Naive B cell (primary cell): Measurements from ENCODE around the gene HARS1. TPM values are rescaled to one million over a fixed set of nuclear protein-coding genes. Genes with fewer than 3 reads are reported as not detected.
"Not testable (repeated sequence)": the region's sequence is repeated elsewhere in the genome, so short reads cannot be mapped to it uniquely, and the experiment has no call there.

Source experiments
- ATAC-seq, 2 donors: fragments of 150-1000 bp; cut with Tn5 transposase; 2 replicates each; pipeline ENCODE4 v1.10.0; 2021; ENCODE audit warnings: low read depth in 2 of 2, mild to moderate bottlenecking in 2 of 2, moderate library complexity in 2 of 2
- DNase-seq: peaks from one replicate; pipeline ENCODE4 v3.0.0; 2022
- H3K27ac Mint-ChIP-seq, 6 donors: one replicate each; pipeline ENCODE4 v1.8.0; 2020 to 2022; ENCODE audit warnings: mild to moderate bottlenecking in 6 of 6, mixed read lengths in 6 of 6, moderate library complexity in 5 of 6, inconsistent platforms in 2 of 6
- H3K27me3 Mint-ChIP-seq, 3 donors: one replicate each; pipeline ENCODE4 v1.8.0; 2021 to 2022; ENCODE audit warnings: mixed read lengths in 3 of 3, mild to moderate bottlenecking in 1 of 3
- H3K36me3 Mint-ChIP-seq, 2 donors: one replicate each; pipeline ENCODE4 v1.8.0; 2020 to 2022; ENCODE audit warnings: mixed read lengths in 2 of 2, inconsistent platforms in 1 of 2, mild to moderate bottlenecking in 1 of 2
- H3K4me1 Mint-ChIP-seq, 3 donors: one replicate each; pipeline ENCODE4 v1.8.0; 2020 to 2022; ENCODE audit warnings: mixed read lengths in 3 of 3, inconsistent platforms in 1 of 3, mild to moderate bottlenecking in 1 of 3, moderate library complexity in 1 of 3
- H3K4me3 Mint-ChIP-seq, 8 donors: one replicate each; pipeline ENCODE4 v1.8.0; 2020 to 2022; ENCODE audit warnings: mild to moderate bottlenecking in 8 of 8, mixed read lengths in 8 of 8, moderate library complexity in 8 of 8, inconsistent platforms in 2 of 8
- H3K9me3 Mint-ChIP-seq, 7 donors: one replicate each; pipeline ENCODE4 v1.8.0; 2020 to 2022; ENCODE audit warnings: mixed read lengths in 7 of 7, mild to moderate bottlenecking in 5 of 7, inconsistent platforms in 2 of 7, moderate library complexity in 1 of 7
- polyA plus RNA-seq, 6 donors: library from polyadenylated mRNA; unstranded; fragments of 300-500 nt; fragmentation: Illumina TruSeq; gene quantifications; one replicate each; pipeline ENCODE4 v1.2.3, GENCODE V29; 2021; ENCODE audit warnings: low read depth in 6 of 6

The HARS1 gene
- polyA plus RNA-seq, 6 donors from 2014 or later, result 37.6 to 73.5 (median 40.3) TPM

DNA sequence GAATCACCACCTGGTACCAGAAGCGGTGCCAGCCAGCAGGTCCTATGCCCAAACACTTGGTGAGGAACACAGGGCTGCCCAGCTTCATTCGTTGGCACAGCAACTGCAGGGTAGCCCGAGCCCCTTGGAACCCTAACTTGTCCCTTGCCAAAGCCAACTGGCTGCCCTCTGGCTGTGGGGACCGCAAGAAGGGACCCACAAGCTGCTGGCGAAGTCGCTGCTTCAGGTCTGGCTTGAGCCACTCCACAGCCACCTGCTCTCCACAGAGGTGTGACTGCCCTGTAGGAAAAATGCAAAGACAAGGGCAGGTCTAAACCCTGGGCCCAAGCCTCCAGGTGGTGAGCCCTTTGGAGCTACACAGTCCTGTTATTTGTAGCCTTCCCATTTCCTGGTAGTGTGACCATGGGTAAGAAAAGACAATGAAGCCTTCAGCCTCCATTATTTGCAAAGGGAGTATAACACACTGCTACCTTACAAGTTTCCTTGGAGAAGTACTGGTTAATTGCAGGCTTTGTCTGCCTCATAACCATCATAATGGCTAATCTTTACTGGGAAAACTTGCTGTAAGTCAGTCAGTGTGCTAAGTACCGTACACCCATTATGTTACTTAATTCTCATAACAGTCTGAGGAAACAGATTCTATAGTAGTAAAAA lies 19.6 kb downstream of the HARS1 start:
- no peak for DNase-seq
- peaks cover 15 to 25% (median 16%) of the 10 kb centered on the region in 3 donors for H3K4me1 Mint-ChIP-seq
- peaks cover 10 to 24% of the 10 kb centered on the region in 2 donors for H3K36me3 Mint-ChIP-seq
- no peak for ATAC-seq
- no peak overlapping the region for H3K27ac Mint-ChIP-seq
- no peaks in the 10 kb centered on the region for H3K9me3 Mint-ChIP-seq
- no peaks in the 10 kb centered on the region for H3K27me3 Mint-ChIP-seq
- H3K4me3 Mint-ChIP-seq, result no peak overlapping the region

DNA sequence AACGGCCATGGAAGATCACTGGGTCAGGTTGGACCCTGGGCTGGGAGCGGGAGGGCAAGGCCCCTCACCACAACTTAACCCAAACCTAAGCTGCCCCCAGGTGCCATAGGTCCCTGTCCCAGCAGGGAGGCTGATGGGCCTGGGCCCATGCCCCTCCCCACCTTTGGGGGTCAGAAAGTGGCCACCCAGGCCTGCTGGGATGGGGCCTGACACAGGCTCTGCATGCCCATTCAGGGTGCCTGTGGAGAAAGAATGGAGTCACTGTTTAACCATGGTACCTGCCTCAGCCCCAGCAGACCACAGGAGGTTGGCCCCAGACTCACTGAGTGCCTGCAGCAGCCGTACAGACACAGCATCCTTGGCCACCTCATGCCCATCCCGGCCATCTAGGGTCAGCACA lies 20.1 kb downstream of the HARS1 start:
- not testable (repeated sequence) for DNase-seq, H3K27ac Mint-ChIP-seq, H3K4me3 Mint-ChIP-seq, H3K9me3 Mint-ChIP-seq, H3K27me3 Mint-ChIP-seq, ATAC-seq
- H3K36me3 Mint-ChIP-seq, result peaks cover 10 to 24% of the 10 kb centered on the region in 2 donors
- peaks cover 19 to 31% (median 22%) of the 10 kb centered on the region in 3 donors for H3K4me1 Mint-ChIP-seq

DNA sequence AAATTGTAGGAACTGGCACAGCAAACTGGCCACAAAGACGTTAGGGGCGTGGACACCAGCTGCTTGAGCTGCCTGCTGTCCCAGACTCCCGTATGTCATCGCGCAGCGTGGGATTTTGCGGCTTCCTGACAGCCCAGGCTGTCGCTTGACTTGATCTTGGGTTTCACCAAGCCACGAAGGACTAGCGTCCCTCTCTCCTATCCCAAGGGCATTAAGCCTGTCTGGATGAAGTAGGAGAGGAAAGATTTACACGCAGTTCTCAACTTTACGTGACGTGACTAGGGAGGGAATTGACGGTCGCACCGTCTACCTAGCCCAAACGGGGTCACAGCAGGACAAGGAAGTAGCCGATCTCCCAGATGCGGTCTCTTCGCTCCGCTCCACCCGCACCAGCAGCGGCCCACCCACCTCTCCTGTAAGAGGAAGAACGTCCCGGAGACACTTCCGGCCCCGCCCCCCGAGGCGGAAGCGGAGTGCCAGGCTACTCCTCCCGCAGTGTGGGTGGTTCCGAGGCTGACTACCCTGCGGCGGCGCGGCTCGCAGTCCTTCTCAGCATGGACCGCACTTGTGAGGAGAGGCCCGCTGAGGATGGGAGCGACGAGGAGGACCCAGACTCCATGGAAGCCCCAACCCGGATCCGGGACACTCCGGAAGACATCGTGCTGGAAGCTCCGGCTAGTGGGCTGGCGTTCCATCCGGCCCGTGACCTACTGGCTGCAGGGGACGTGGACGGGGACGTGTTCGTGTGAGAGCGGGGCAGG lies 26.6 kb downstream of the HARS1 start, which contains the start of gene WDR55:
WDR55 (plus strand) TSS at position 546 of the 761 bp plus-strand sequence; CDS start at position 555, 9 bp downstream.
- DNase-seq, result peak; percentile 93
- Mint-ChIP-seq H3K27me3 (no peaks in the 10 kb centered on the region), H3K36me3 (peaks cover 12 to 43% of the 10 kb centered on the region in 2 donors), H3K4me1 (peaks cover 27 to 49% (median 32%) of the 10 kb centered on the region in 3 donors), H3K4me3 (peak within 1 kb of the TSS; percentile 90 to 100 (median 98)), H3K27ac (peak within 1 kb of the TSS; percentile 93 to 98 (median 98)), H3K9me3 (no peaks in the 10 kb centered on the region)
- peak; percentile 94 to 96 for ATAC-seq

DNA sequence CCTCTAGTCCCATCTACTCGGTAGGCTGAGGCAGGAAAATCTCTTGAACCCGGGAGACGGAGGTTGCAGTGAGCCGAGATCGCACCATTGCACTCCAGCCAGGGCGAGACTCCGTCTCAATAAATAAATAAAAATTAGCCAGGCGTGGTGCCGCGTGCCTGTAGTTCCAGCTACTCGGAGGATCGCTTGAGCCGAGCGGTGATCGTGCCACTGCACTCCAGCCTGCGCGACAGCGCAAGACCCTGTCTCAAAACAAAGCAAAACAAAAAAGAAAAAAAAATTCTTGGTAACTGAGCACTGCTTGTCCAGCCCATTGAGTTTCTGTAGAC lies 27.2 kb downstream of the HARS1 start:
- Mint-ChIP-seq H3K9me3 (no peaks in the 10 kb centered on the region), H3K4me3 (peak overlapping the region; percentile 90 to 100 (median 98)), H3K36me3 (peaks cover 12 to 44% of the 10 kb centered on the region in 2 donors), H3K4me1 (peaks cover 28 to 47% (median 32%) of the 10 kb centered on the region in 3 donors), H3K27ac (peak overlapping the region; percentile 44 to 98 (median 98)), H3K27me3 (no peaks in the 10 kb centered on the region)
- DNase-seq (no peak), ATAC-seq (peak in 1 of 2 donors; percentile 14)

DNA sequence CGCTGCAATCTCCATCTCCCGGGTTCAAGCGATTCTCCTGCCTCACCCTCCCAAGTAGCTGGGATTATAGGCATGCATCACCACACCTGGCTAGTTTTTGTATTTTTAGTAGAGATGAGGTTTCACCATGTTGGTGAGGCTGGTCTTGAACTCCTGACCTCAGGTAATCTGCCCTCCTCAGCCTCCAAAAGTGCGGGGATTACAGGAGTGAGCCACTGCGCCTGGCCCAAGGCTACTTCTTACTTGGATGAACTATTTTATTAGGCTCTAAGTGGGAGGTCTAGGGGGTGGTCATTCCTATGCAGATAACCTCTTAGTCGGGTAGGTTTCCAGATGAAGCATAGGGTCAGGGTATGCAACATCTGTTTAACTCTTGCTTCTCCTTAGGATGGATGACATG lies 30.8 kb downstream of the HARS1 start:
- not testable (repeated sequence) for DNase-seq, ATAC-seq, H3K27me3 Mint-ChIP-seq, H3K9me3 Mint-ChIP-seq
- peaks cover 9 to 22% (median 12%) of the 10 kb centered on the region in 3 donors for H3K4me1 Mint-ChIP-seq
- H3K27ac Mint-ChIP-seq, result peak overlapping the region in 2 of 6 donors; percentile 43 to 72
- peaks cover 31 to 38% of the 10 kb centered on the region in 2 donors for H3K36me3 Mint-ChIP-seq
- H3K4me3 Mint-ChIP-seq, result peak overlapping the region in 1 of 8 donors; percentile 21

DNA sequence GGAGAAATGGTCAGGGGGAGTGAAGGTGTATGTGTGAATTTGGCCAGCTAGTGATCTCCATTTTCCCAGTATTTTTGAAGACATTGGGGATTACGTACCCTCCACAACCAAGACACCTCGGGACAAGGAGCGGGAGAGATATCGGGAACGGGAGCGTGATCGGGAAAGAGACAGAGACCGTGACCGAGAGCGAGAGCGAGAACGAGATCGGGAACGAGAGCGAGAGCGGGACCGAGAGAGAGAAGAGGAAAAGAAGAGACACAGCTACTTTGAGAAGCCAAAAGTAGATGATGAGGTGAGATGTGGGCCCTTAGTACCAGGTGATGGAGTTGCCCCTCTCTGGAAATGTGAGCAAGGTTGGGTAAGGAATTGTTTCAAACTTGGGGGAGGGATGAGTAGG lies 32.3 kb downstream of the HARS1 start:
- Mint-ChIP-seq H3K27me3 (no peaks in the 10 kb centered on the region), H3K4me1 (peaks cover 4 to 9% (median 9%) of the 10 kb centered on the region in 3 donors), H3K9me3 (no peaks in the 10 kb centered on the region), H3K27ac (peak overlapping the region in 3 of 6 donors; percentile 39 to 82 (median 58)), H3K4me3 (no peak overlapping the region), H3K36me3 (peaks cover 44 to 46% of the 10 kb centered on the region in 2 donors)
- ATAC-seq (no peak), DNase-seq (no peak)

DNA sequence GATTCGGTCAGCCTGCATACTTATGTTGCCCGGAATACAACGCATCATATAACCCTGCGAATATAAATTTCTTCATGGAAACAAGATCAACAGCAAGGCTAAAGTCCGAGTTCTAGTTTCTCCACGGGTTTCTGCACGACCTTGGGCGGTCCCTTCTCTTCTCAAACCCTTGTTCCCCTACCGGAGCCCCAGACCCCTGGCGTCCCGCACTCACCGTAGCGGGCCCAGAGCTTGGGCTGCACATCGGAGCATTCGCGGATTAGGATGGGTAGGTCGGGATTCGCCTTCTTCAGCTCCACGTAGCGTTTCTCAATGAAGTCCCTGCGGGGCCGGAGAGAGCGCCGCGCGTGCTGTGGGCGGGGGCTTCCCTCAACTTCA lies 44.1 kb downstream of the HARS1 start:
- peaks cover 27 to 59% (median 56%) of the 10 kb centered on the region in 3 donors for H3K4me1 Mint-ChIP-seq
- peak overlapping the region; percentile 66 to 100 (median 99) for H3K27ac Mint-ChIP-seq
- peaks cover 10 to 16% of the 10 kb centered on the region in 2 donors for H3K36me3 Mint-ChIP-seq

DNA sequence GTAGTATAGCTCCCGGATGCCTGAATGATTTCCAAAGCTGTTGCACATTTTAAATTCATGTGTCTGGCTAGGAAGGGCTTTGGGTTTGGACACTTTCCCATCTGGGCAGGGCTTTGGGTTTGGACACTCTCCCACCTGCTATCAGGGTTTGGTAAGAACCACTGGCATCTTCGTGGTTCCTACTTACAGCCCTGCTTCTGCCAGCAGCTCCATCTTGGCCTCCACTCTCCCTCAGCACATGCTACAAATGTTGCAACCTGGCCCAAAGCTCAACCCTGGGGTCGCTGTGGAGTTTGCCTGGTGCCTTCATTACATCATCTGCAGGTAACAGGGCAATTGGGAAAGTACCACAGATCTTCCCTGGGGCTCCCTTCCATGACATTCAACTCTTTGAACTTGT lies 48.5 kb downstream of the HARS1 start:
- Mint-ChIP-seq H3K9me3 (no peaks in the 10 kb centered on the region), H3K36me3 (peaks cover 2 to 8% of the 10 kb centered on the region in 2 donors), H3K4me3 (peak overlapping the region in 2 of 8 donors; percentile 57 to 87), H3K27ac (no peak overlapping the region), H3K4me1 (peaks cover 32 to 70% (median 68%) of the 10 kb centered on the region in 3 donors), H3K27me3 (no peaks in the 10 kb centered on the region)
- ATAC-seq (no peak), DNase-seq (no peak)

More for the DNA sequence above, 44.1 kb downstream of the HARS1 start:
- Mint-ChIP-seq H3K9me3 (no peaks in the 10 kb centered on the region), H3K27me3 (no peaks in the 10 kb centered on the region), H3K4me3 (peak overlapping the region; percentile 88 to 100 (median 99))
- ATAC-seq (no peak), DNase-seq (no peak)

DNA sequence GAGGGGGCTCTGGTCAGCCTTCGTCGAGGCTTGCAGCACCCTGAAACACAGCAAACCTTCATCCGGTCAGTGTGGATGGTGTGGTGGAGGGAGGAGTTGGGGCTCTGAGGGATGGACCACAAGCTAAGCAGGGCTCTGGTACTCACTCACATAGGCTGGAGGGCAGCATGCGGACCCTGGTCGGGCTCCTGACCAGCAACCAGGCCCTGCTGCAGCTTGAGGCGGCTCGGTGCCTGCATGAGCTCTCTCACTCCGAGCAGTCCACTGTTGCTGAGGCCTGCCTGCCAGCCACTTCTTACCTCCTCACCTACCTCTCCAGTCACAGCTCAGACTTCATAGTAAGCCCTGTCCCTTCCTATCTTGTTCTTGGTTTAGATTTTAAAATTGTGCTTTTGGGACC lies 49.5 kb downstream of the HARS1 start:
- H3K27me3 Mint-ChIP-seq, result no peaks in the 10 kb centered on the region
- peak overlapping the region in 2 of 8 donors; percentile 52 to 87 for H3K4me3 Mint-ChIP-seq
- peaks cover 0 to 8% of the 10 kb centered on the region in 2 donors for H3K36me3 Mint-ChIP-seq
- ATAC-seq (no peak), DNase-seq (no peak)
- H3K9me3 Mint-ChIP-seq, result no peaks in the 10 kb centered on the region
- peaks cover 28 to 62% (median 60%) of the 10 kb centered on the region in 3 donors for H3K4me1 Mint-ChIP-seq
- H3K27ac Mint-ChIP-seq, result no peak overlapping the region

DNA sequence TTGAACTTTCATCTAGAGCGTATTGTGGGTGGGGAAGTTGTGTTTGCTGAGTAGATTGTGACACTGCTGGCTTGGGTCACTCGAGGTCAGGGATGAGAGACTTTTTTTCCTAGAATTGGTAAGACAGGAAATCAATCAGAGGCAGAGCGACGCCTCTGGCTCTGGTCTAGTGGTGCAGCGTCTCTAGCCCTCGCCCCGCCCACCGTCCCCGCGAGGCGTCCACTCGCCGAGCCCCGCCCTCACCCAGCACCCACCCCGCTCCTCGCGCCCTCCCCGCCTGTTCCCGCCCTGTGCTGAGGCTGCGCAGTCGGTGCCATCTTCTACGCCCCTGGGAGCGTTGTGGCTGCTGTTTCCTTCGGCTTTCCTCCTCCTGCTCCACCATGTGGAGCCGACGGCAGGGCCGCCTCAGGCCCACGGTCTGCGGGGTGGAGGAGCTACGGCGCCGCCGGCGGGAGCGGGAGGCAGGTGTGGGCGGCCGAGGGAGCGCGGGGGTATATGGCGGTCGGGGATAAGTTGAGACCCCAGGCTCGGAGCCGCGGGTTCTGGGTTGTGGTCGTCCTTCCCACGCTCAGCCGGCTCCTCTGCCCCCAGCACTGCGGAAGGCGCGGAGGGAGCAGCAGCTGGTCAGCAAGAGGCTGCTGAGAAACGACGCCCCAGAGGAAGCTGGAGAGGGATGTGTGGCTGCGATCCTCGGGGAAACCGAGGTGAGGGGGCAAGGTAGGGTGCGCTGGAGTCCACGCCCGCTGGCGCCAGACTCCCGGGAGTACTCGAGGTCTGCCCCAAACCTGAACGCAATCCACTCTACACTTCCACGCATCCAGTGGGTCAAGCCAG lies 51.8 kb downstream of the HARS1 start, which contains the start of gene TMCO6:
TMCO6 (plus strand) TSS at position 304 of the 834 bp plus-strand sequence; CDS start at position 381, 77 bp downstream.
- ATAC-seq (peak; percentile 92 to 94), DNase-seq (peak; percentile 92)
- peak within 1 kb of the TSS; percentile 83 to 99 (median 98) for H3K27ac Mint-ChIP-seq
- peak within 1 kb of the TSS; percentile 87 to 98 (median 95) for H3K4me3 Mint-ChIP-seq
- H3K4me1 Mint-ChIP-seq, result peaks cover 23 to 47% (median 41%) of the 10 kb centered on the region in 3 donors
- peaks cover 0 to 8% of the 10 kb centered on the region in 2 donors for H3K36me3 Mint-ChIP-seq
- H3K9me3 Mint-ChIP-seq, result no peaks in the 10 kb centered on the region
- H3K27me3 Mint-ChIP-seq, result no peaks in the 10 kb centered on the region

DNA sequence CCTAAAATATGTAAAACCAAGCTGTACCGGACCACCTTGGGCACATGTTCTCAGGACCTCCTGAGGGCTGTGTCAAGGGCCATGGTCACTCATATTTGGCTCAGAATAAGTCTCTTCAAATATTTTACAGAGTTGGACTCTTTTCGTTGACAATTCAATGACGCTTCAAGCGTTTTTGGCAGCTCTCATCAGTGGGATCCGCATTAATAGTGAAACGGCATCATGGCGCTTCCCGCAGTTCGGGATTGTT lies 52.3 kb downstream of the HARS1 start:
- peak overlapping the region; percentile 83 to 99 (median 96) for H3K27ac Mint-ChIP-seq
- peaks cover 23 to 44% (median 41%) of the 10 kb centered on the region in 3 donors for H3K4me1 Mint-ChIP-seq
- not testable (repeated sequence) for H3K9me3 Mint-ChIP-seq, ATAC-seq, H3K27me3 Mint-ChIP-seq, DNase-seq, H3K36me3 Mint-ChIP-seq
- H3K4me3 Mint-ChIP-seq, result peak overlapping the region; percentile 87 to 98 (median 95)

DNA sequence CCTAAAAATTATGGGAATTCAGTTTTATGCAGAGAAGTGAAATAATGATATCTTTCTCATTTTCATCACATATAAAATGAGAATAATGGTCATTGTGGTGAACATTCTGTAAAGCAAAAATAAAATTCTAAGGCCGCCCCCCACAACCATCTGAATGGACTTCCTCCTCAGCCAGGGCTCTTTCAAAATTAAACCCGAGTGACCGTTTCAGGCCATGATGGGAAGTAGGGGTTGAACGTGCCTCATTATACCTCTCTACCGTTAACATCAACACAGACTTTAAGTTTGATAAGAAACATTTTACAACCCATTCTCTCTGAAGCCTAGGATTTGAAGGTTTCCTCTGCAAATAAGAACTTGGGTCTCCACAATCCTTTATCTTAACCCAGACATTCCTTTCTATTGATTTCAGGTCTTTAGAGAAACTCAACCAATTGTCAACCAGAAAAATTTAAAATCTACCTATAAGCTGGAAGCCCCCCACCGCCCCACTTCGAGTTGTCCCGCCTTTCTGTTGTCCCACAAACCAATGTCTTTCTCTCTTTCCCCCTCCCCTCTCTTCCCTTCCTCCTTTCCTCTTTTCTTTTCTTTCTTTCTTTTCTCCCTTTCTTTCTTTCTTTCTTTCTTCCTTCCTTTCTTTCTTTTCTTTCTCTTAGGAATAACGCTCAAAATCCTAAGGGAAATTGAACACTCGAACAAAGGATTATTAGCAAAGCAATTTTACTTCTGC lies 53.6 kb downstream of the HARS1 start:
- no peak for DNase-seq
- ATAC-seq, result no peak
- Mint-ChIP-seq H3K4me1 (peaks cover 28 to 50% (median 49%) of the 10 kb centered on the region in 3 donors), H3K36me3 (peaks cover 0 to 1% of the 10 kb centered on the region in 2 donors), H3K4me3 (peak overlapping the region in 7 of 8 donors; percentile 23 to 95 (median 95)), H3K27ac (peak overlapping the region in 1 of 6 donors; percentile 42), H3K27me3 (peaks cover 0 to 5% (median 4%) of the 10 kb centered on the region in 3 donors), H3K9me3 (no peaks in the 10 kb centered on the region)
